HepG2 (cell line): ENCODE data around the gene PHTF2. TPM values are rescaled to one million over a fixed set of nuclear protein-coding genes. Genes with fewer than 3 reads are reported as not detected.

ENCODE experiments used
- ATAC-seq: fragments of 200-7000 bp; cut with Tn5 transposase; 3 replicates; pipeline ENCODE4 v1.9.1; 2020; ENCODE audit warnings: mild to moderate bottlenecking, moderate library complexity
- BruUV-seq: library from RNA; stranded (reverse); fragments of 400-500 nt; replicated peaks from 2 replicates; lab custom pipeline; 2021; lab: Mats Ljungman, UMichigan
- CTCF ChIA-PET: fragments of 300-600 bp; formaldehyde crosslinking; extraction: SDS; loops from one replicate; lab custom pipeline; 2021; ENCODE audit warnings: low total read pairs, inconsistent platforms, low intra/inter-chr PET ratio; lab: Yijun Ruan, JAX
- POLR2A ChIA-PET: fragments of 350-600 bp; sonication (Branson Sonifier 250); formaldehyde crosslinking; loops from one replicate; lab custom pipeline; 2020; ENCODE audit warnings: antibody characterized with exemption, inconsistent platforms; lab: Yijun Ruan, JAX
- DNase-seq: peaks from one replicate; pipeline ENCODE4 v3.0.0-alpha.2; 2015; ENCODE audit warnings: low spot score
- FAIRE-seq: peaks from 3 replicates; lab custom pipeline; 2011; peaks lifted over from hg19 to GRCh38; lab: Jason Lieb, UNC
- H2AFZ ChIP-seq: one replicate; pipeline ENCODE4 v1.6.1; 2011; ENCODE audit warnings: low read length, inconsistent platforms
- H3K27ac ChIP-seq: fragments of 300-600 bp; 3 replicates; pipeline ENCODE4 v1.8.0; 2011; ENCODE audit warnings: mixed run types, mild to moderate bottlenecking, mixed read lengths, low read length, inconsistent platforms; ENCODE audit not compliant: insufficient read depth; ENCODE audit errors: extremely low read length
- H3K27me3 ChIP-seq, 2 experiments: fragments of 200-600 bp in 1 of 2; 2 replicates in 1 of 2; 3 replicates in 1 of 2; pipeline versions ENCODE4 v1.6.0 to v1.8.0; 2011; ENCODE audit warnings: low read length in 2 of 2, mild to moderate bottlenecking in 2 of 2, moderate library complexity in 2 of 2, inconsistent platforms in 1 of 2; ENCODE audit not compliant: insufficient read depth in 2 of 2, control insufficient read depth in 1 of 2
- H3K36me3 ChIP-seq, 2 experiments: fragments of 200-600 bp in 1 of 2; replicated peaks in 1 of 2; 2 replicates in 1 of 2; 3 replicates in 1 of 2; pipeline versions ENCODE4 v1.5.1 to v1.8.0; 2011; ENCODE audit warnings: low read length in 2 of 2, inconsistent platforms in 1 of 2; ENCODE audit not compliant: insufficient read depth in 2 of 2, control insufficient read depth in 1 of 2
- H3K4me1 ChIP-seq: 2 replicates; pipeline ENCODE4 v1.5.1; 2012; ENCODE audit warnings: low read length, inconsistent platforms; ENCODE audit not compliant: insufficient read depth
- H3K4me2 ChIP-seq: 2 replicates; pipeline ENCODE4 v1.6.0; 2011; ENCODE audit warnings: low read depth, low read length, inconsistent platforms
- H3K4me3 ChIP-seq, 3 experiments: fragments of 200-600 bp in 1 of 3; sonication (generic), shearing (Covaris generic) in 1 of 3; replicated peaks in 1 of 3; 2 replicates each; pipeline ENCODE4 v1.5.1; 2011 to 2016; ENCODE audit warnings: low read length in 3 of 3, inconsistent platforms in 2 of 3, low read depth in 2 of 3, mild to moderate bottlenecking in 2 of 3, control low read depth in 1 of 3, mixed read lengths in 1 of 3; ENCODE audit not compliant: insufficient read depth in 1 of 3
- H3K79me2 ChIP-seq: one replicate; pipeline ENCODE4 v1.6.1; 2011; ENCODE audit warnings: low read length, inconsistent platforms; ENCODE audit not compliant: insufficient read depth
- H3K9ac ChIP-seq: 2 replicates; pipeline ENCODE4 v1.6.0; 2011; ENCODE audit warnings: mild to moderate bottlenecking, low read depth, low read length, inconsistent platforms; ENCODE audit not compliant: insufficient read depth
- H3K9me3 ChIP-seq: 2 replicates; pipeline ENCODE4 v1.5.1; 2012; ENCODE audit warnings: mild to moderate bottlenecking, low read length
- H4K20me1 ChIP-seq: 2 replicates; pipeline ENCODE4 v1.6.0; 2011; ENCODE audit warnings: inconsistent platforms, mild to moderate bottlenecking, low read length, moderate library complexity; ENCODE audit not compliant: insufficient read depth
- PRPF4 ChIP-seq: fragments of 200-400 bp; formaldehyde crosslinking; IDR thresholded peaks from 2 replicates; pipeline ENCODE4 v1.6.1; 2016; ENCODE audit warnings: low read length, low read depth; ENCODE audit not compliant: poor library complexity, severe bottlenecking
- REPIN1 ChIP-seq: sonication (generic); formaldehyde crosslinking; IDR thresholded peaks from 2 replicates; pipeline ENCODE4 v1.8.0; 2022; ENCODE audit warnings: missing genetic modification reagents, low read depth, mild to moderate bottlenecking, borderline replicate concordance
- ZBTB7B ChIP-seq: sonication (generic); formaldehyde crosslinking; IDR thresholded peaks from 2 replicates; pipeline ENCODE4 v1.4.0; 2020; ENCODE audit warnings: missing genetic modification reagents
- ZNF550 ChIP-seq: sonication (generic); formaldehyde crosslinking; IDR thresholded peaks from 2 replicates; pipeline ENCODE4 v1.4.0; 2020; ENCODE audit warnings: mild to moderate bottlenecking, missing genetic modification reagents, borderline replicate concordance
- WGBS: methylation state at CpG from one replicate; pipeline ENCODE4 v1.1.6; 2017; ENCODE audit warnings: low lambda C conversion rate; 5-methylcytosine and 5-hydroxymethylcytosine counted together
- in situ Hi-C: cut with HindIII; loops from 2 replicates; pipeline ENCODE4 v1.10.0; 2017; ENCODE audit warnings: low pct_unique_long_range_greater_than_20kb; ENCODE audit not compliant: extremely low pct_ligation_motif_present
- intact Hi-C: fragments of 100-400 bp; cut with micrococcal nuclease; formaldehyde crosslinking; loops from one replicate; pipeline ENCODE4 v1.10.0; 2022; ENCODE audit not compliant: unreplicated experiment
- polyA plus RNA-seq, 8 experiments: library from polyadenylated mRNA; depleted of rRNA in 3 of 8; stranded (reverse) in 7 of 8; unstranded in 1 of 8; fragments of >200 nt; fragmentation: Illumina TruSeq in 4 of 8; extraction: Trizol in 4 of 8; gene quantifications; 2 replicates each; pipeline versions ENCODE4 v1.2.1 to v1.2.3, GENCODE V29; 2011 to 2016; ENCODE audit warnings: low read depth in 4 of 8, missing spikeins in 1 of 8, mixed read lengths in 1 of 8; ENCODE audit not compliant: insufficient read depth in 1 of 8
- total RNA-seq, 5 experiments: library from RNA; depleted of rRNA; stranded (reverse); fragments of >200 nt; fragmentation: Illumina TruSeq; extraction: Trizol; gene quantifications; 2 replicates each; pipeline ENCODE4 v1.2.3, GENCODE V29; 2016; ENCODE audit warnings: low read depth in 1 of 5
- TF ChIP-seq, protein P1 (sequence below): sonication (generic); formaldehyde crosslinking; IDR thresholded peaks from 2 replicates; pipeline ENCODE4 v1.5.1; 2020; ENCODE audit warnings: mild to moderate bottlenecking, missing genetic modification reagents, borderline replicate concordance
- TF ChIP-seq, protein P2 (sequence below): sonication (generic); formaldehyde crosslinking; IDR thresholded peaks from 2 replicates; pipeline ENCODE4 v1.4.0; 2020; ENCODE audit warnings: missing genetic modification reagents, mild to moderate bottlenecking, borderline replicate concordance
- TF ChIP-seq, protein P3 (sequence below): IDR thresholded peaks from 2 replicates; pipeline ENCODE4 v1.6.1; 2016; ENCODE audit warnings: missing compliant biosample characterization, missing genetic modification reagents, borderline replicate concordance

PHTF2 gene
- total and polyA plus RNA-seq, 2 of the 13 experiments (the other 11 are each of a cell fraction or from before 2014, with no cell fraction given) = 7.4 to 10.2 TPM

DNA sequence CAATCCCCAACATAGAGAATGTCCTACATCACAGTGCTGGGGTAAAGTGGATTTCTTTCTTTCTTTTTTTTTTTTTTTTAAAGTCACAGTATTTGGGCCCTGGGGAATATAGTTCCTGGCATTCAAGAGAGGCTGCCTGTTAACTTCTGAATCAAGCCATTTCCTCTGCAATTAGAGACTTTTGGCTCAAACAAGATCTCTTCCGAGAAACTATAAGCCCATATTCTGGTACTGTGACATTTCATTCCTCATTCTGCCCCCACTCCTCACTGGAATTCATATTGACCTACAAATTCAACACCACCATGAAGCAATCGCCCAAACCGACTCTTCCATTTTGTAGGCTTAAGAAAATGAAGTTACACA is 187.4 kb downstream of the PHTF2 start:
- ChIA-PET CTCF (no interaction called here), POLR2A (no interaction called here)
- H3K79me2 ChIP-seq = no peaks in the 10 kb centered on the region
- peaks cover 0 to 3% of the 10 kb centered on the region in 2 experiments; a peak in 2 of 5 replicates for H3K27me3 ChIP-seq
- H3K4me1 ChIP-seq = no peaks in the 10 kb centered on the region
- no peak overlapping the region for H3K9ac ChIP-seq
- no peak overlapping the region for H3K27ac ChIP-seq
- FAIRE-seq = no peak
- H3K4me3 ChIP-seq = no peak overlapping the region
- H2AFZ ChIP-seq = no peak overlapping the region
- intact Hi-C loops (no loop called here), in situ Hi-C loops (no loop called here)
- no peak for ATAC-seq
- no peak for DNase-seq
- H3K9me3 ChIP-seq = no peaks in the 10 kb centered on the region
- no peaks in the 10 kb centered on the region for H3K36me3 ChIP-seq
- H4K20me1 ChIP-seq = no peaks in the 10 kb centered on the region
- 0% methylated on average over 3 of the region's 3 CpGs for WGBS
- no TSS peak for BruUV-seq
- no peak overlapping the region for H3K4me2 ChIP-seq
- TF ChIP-seq REPIN1 = no peak
- TF ChIP-seq ZNF550 = no peak
- TF ChIP-seq PRPF4 = no peak
- TF ChIP-seq ZBTB7B (CRISPR knock-in tag) = no peak
- TF ChIP-seq, protein P1, sequence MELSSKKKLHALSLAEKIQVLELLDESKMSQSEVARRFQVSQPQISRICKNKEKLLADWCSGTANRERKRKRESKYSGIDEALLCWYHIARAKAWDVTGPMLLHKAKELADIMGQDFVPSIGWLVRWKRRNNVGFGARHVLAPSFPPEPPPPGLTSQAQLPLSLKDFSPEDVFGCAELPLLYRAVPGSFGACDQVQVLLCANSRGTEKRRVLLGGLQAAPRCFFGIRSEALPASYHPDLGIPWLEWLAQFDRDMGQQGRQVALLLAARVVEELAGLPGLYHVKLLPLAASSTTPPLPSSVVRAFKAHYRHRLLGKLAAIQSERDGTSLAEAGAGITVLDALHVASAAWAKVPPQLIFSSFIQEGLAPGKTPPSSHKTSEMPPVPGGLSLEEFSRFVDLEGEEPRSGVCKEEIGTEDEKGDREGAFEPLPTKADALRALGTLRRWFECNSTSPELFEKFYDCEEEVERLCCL = no peak
- TF ChIP-seq, protein P2, sequence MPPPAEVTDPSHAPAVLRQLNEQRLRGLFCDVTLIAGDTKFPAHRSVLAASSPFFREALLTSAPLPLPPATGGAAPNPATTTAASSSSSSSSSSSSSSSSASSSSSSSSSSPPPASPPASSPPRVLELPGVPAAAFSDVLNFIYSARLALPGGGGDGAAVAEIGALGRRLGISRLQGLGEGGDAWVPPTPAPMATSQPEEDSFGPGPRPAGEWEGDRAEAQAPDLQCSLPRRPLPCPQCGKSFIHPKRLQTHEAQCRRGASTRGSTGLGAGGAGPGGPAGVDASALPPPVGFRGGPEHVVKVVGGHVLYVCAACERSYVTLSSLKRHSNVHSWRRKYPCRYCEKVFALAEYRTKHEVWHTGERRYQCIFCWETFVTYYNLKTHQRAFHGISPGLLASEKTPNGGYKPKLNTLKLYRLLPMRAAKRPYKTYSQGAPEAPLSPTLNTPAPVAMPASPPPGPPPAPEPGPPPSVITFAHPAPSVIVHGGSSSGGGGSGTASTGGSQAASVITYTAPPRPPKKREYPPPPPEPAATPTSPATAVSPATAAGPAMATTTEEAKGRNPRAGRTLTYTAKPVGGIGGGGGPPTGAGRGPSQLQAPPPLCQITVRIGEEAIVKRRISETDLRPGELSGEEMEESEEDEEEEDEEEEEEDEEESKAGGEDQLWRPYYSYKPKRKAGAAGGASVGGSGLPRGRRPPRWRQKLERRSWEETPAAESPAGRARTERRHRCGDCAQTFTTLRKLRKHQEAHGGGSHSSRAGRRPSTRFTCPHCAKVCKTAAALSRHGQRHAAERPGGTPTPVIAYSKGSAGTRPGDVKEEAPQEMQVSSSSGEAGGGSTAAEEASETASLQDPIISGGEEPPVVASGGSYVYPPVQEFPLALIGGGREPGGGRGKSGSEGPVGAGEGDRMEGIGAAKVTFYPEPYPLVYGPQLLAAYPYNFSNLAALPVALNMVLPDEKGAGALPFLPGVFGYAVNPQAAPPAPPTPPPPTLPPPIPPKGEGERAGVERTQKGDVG (CRISPR knock-in tag) = no peak
- TF ChIP-seq, protein P3, sequence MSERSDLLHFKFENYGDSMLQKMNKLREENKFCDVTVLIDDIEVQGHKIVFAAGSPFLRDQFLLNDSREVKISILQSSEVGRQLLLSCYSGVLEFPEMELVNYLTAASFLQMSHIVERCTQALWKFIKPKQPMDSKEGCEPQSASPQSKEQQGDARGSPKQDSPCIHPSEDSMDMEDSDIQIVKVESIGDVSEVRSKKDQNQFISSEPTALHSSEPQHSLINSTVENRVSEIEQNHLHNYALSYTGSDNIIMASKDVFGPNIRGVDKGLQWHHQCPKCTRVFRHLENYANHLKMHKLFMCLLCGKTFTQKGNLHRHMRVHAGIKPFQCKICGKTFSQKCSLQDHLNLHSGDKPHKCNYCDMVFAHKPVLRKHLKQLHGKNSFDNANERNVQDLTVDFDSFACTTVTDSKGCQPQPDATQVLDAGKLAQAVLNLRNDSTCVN (CRISPR knock-in tag) = no peak
